ENCODE data around the gene ALDH9A1.
"Not testable (repeated sequence)": the region's sequence is repeated elsewhere in the genome, so short reads cannot be mapped to it uniquely, and the experiment has no call there.

ALDH9A1 gene

GRCh38 chr1:165686971-165687433 lies 11.4 kb downstream of the ALDH9A1 start:
- DNase-seq (ENCODE audit: low read depth in 2 of 2): no peak

- no peak for DNase-seq (ENCODE audit: low read depth in 2 of 2)
Measured at GRCh38 chr1:165686121-165686970, 12.0 kb downstream of the ALDH9A1 start.

- no peak for DNase-seq (ENCODE audit: low read depth in 2 of 2)
Measured at GRCh38 chr1:165683848-165684485, 14.4 kb downstream of the ALDH9A1 start.

GRCh38 chr1:165680773-165681172 lies 17.6 kb downstream of the ALDH9A1 start:
- DNase-seq (ENCODE audit: low read depth in 2 of 2): not testable (repeated sequence)

GRCh38 chr1:165680303-165680702 lies 18.1 kb downstream of the ALDH9A1 start:
- no peak for DNase-seq (ENCODE audit: low read depth in 2 of 2)

- DNase-seq (ENCODE audit: low read depth in 2 of 2): no peak
Measured at GRCh38 chr1:165679282-165680036, 18.9 kb downstream of the ALDH9A1 start.

GRCh38 chr1:165678509-165678908 lies 19.9 kb downstream of the ALDH9A1 start:
- no peak for DNase-seq (ENCODE audit: low read depth in 2 of 2)

GRCh38 chr1:165675794-165676193 lies 22.6 kb downstream of the ALDH9A1 start:
- DNase-seq (ENCODE audit: low read depth in 2 of 2): no peak

GRCh38 chr1:165674599-165674998 lies 23.8 kb downstream of the ALDH9A1 start:
- DNase-seq (ENCODE audit: low read depth in 2 of 2): no peak

GRCh38 chr1:165671526-165671925 lies 26.8 kb downstream of the ALDH9A1 start:
- no peak for DNase-seq (ENCODE audit: low read depth in 2 of 2)

- DNase-seq (ENCODE audit: low read depth in 2 of 2): no peak
Measured at GRCh38 chr1:165668184-165668583, 30.2 kb downstream of the ALDH9A1 start.

- no peak for DNase-seq (ENCODE audit: low read depth in 2 of 2)
Measured at GRCh38 chr1:165666152-165666825, 32.1 kb downstream of the ALDH9A1 start.

- no peak for DNase-seq (ENCODE audit: low read depth in 2 of 2)
Measured at GRCh38 chr1:165662186-165662585, 36.2 kb downstream of the ALDH9A1 start.

GRCh38 chr1:165661703-165662102 lies 36.7 kb downstream of the ALDH9A1 start:
- no peak for DNase-seq (ENCODE audit: low read depth in 2 of 2)

- no peak for DNase-seq (ENCODE audit: low read depth in 2 of 2)
Measured at GRCh38 chr1:165659581-165659895, 38.8 kb downstream of the ALDH9A1 start.

GRCh38 chr1:165658766-165659580 lies 39.4 kb downstream of the ALDH9A1 start:
- DNase-seq (ENCODE audit: low read depth in 2 of 2): not testable (repeated sequence)

GRCh38 chr1:165650981-165651625 lies 47.3 kb downstream of the ALDH9A1 start:
- no peak for DNase-seq (ENCODE audit: low read depth in 2 of 2)

GRCh38 chr1:165648919-165649572 lies 49.3 kb downstream of the ALDH9A1 start:
- DNase-seq (ENCODE audit: low read depth in 2 of 2): no peak

- no peak for DNase-seq (ENCODE audit: low read depth in 2 of 2)
Measured at GRCh38 chr1:165647970-165648369, 50.4 kb downstream of the ALDH9A1 start.

GRCh38 chr1:165647517-165647916 lies 50.8 kb downstream of the ALDH9A1 start:
- no peak for DNase-seq (ENCODE audit: low read depth in 2 of 2)
